ENCODE measurements around the gene CDKL2.
"Not testable (repeated sequence)": the region's sequence is repeated elsewhere in the genome, so short reads cannot be mapped to it uniquely, and the experiment has no call there.

CDKL2 gene

GRCh38 chr4:75545526-75545925, 84.8 kb downstream of the CDKL2 start:
- H3K4me3 ChIP-seq (replicated peaks; ENCODE audit: low read depth, low read length): no peak overlapping the region
- DNase-seq (ENCODE audit: low read depth): no peak
- TF ChIP-seq, protein P1, sequence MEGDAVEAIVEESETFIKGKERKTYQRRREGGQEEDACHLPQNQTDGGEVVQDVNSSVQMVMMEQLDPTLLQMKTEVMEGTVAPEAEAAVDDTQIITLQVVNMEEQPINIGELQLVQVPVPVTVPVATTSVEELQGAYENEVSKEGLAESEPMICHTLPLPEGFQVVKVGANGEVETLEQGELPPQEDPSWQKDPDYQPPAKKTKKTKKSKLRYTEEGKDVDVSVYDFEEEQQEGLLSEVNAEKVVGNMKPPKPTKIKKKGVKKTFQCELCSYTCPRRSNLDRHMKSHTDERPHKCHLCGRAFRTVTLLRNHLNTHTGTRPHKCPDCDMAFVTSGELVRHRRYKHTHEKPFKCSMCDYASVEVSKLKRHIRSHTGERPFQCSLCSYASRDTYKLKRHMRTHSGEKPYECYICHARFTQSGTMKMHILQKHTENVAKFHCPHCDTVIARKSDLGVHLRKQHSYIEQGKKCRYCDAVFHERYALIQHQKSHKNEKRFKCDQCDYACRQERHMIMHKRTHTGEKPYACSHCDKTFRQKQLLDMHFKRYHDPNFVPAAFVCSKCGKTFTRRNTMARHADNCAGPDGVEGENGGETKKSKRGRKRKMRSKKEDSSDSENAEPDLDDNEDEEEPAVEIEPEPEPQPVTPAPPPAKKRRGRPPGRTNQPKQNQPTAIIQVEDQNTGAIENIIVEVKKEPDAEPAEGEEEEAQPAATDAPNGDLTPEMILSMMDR (IDR thresholded peaks at IDR 0.05; ENCODE audit: low read length, missing control alignments): no peak

- TF ChIP-seq, protein P1 (IDR thresholded peaks at IDR 0.05; ENCODE audit: low read length, missing control alignments): no peak
- DNase-seq (ENCODE audit: low read depth): no peak
- H3K4me3 ChIP-seq (replicated peaks; ENCODE audit: low read depth, low read length): no peak overlapping the region
Observed at GRCh38 chr4:75544870-75545269, 85.5 kb downstream of the CDKL2 start.

- not testable (repeated sequence) for H3K4me3 ChIP-seq (replicated peaks; ENCODE audit: low read depth, low read length)
- peak; percentile 11 for DNase-seq (ENCODE audit: low read depth)
Observed at GRCh38 chr4:75544220-75544619, 86.1 kb downstream of the CDKL2 start.

GRCh38 chr4:75542824-75543223, 87.5 kb downstream of the CDKL2 start:
- peak; percentile 27 for DNase-seq (ENCODE audit: low read depth)
- TF ChIP-seq, protein P1 (IDR thresholded peaks at IDR 0.05; ENCODE audit: low read length, missing control alignments): no peak
- no peak overlapping the region for H3K4me3 ChIP-seq (replicated peaks; ENCODE audit: low read depth, low read length)

DNA sequence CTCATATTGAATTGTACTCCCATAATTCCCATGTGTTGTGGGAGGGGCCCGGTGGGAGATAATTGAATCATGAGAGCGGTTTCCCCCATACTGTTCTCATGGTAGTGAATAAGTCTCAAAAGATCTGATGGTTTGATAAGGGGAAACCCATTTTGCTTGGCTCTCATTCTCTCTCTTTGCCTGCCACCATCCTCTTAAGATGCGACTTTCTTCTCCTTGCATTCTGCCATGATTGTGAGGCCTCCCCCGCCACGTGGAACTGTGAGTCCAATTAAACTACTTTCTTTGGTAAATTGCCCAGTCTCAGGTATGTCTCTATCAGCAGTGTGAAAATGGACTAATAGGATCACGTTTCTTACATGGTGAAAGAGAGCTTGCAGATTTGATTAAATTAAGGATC, 93.0 kb downstream of the CDKL2 start:
- DNase-seq (ENCODE audit: low read depth); H3K4me3 ChIP-seq (replicated peaks; ENCODE audit: low read depth, low read length): not testable (repeated sequence)

GRCh38 chr4:75533926-75534325, 96.4 kb downstream of the CDKL2 start:
- not testable (repeated sequence) for H3K4me3 ChIP-seq (replicated peaks; ENCODE audit: low read depth, low read length); DNase-seq (ENCODE audit: low read depth)

DNA sequence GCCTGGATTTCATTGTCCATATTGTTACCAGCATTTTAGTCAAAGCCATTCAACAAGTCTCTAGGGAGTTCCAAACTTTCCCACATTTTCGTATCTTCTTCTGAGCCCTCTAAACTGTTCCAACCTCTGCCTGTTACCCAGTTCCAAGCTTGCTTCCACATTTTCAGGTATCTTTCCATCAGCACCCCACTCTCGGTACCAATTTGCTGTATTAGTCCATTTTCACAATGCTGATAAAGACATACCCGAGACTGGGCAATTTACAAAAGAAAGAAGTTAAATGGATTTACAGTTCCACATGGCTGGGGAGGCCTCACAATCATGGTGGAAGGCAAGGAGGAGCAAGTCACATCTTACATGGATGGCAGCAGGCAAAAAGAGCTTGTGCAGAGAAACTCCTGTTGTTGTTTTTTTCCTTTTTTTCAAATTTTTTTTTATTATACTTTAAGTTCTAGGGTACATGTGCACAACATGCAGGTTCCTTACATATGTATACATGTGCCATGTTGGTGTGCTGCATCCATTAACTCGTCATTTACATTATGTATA, 96.9 kb downstream of the CDKL2 start:
- H3K4me3 ChIP-seq (replicated peaks; ENCODE audit: low read depth, low read length); DNase-seq (ENCODE audit: low read depth): not testable (repeated sequence)

DNA sequence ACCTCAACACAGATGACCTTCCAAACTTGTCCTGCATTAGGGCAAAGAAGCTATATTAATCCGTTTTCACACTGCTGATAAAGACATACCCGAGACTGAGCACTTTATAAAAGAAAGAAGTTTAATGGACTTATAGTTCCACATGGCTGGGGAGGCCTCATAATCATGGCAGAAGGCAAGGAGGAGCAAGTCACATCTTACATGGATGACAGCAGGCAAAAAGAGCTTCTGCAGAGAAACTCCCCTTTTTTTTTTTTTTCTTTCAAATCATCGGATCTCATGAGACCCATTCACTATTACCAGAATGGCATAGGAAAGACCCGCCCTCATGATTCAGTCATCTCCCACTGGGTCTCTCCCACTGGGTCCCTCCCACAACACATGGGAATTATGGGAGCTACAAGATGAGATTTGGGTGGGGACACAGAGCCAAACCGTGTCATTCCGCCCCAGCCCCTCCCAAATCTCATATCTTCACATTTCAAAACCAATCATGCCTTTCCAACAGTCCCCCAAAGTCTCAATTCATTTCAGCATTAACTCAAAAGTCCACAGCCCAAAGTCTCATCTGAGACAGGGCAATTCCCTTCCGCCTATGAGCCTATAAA, 98.7 kb downstream of the CDKL2 start:
- not testable (repeated sequence) for DNase-seq (ENCODE audit: low read depth); H3K4me3 ChIP-seq (replicated peaks; ENCODE audit: low read depth, low read length)

DNA sequence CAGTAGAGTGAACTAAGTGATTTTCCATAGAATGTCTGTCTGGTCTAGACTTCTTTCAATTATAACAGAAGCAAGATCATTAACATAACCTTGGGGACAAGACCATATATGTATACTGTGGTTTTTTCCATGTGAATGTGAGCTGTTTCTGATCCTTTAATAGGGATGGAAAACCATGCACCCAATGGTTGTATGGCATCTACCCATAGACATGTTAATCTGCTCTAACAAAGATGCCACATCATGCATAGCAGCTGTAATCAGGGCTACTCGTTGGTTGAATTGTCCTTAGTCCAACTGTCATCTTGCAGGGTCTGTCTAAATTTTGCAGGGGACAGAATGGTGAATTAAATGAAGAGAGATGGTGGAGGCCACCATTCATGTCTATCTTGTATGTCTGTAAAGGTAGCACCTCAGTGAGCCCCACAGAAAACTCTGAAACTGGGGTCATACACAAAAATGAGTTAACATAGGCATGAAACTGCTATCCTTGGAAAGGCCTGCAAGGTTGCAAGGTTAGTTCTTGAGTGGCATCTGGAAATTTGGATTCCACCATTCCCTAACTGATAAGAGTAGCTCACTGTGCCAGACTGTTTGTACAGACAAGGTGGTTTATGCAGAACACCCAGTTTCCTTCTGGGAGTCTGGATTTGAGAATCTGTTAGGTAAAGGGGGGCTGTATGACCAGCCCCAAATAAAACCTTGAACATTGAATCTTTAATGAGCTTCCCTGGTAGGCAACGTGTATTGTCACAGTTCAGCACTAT, 99.6 kb downstream of the CDKL2 start:
- TF ChIP-seq, protein P1 (IDR thresholded peaks at IDR 0.05; ENCODE audit: low read length, missing control alignments): no peak
- DNase-seq (ENCODE audit: low read depth): no peak
- H3K4me3 ChIP-seq (replicated peaks; ENCODE audit: low read depth, low read length): no peak overlapping the region

Data from fibroblast of pulmonary artery (primary cell).